Esophagus muscularis mucosa (tissue), 3 donors: ENCODE data around the gene TJAP1.

Experiments
- POLR2AphosphoS5 ChIP-seq, 2 donors: sonication (generic); formaldehyde crosslinking; IDR thresholded peaks; one replicate each; pipeline ENCODE4 v1.6.1; 2017; ENCODE audit warnings: antibody characterized with exemption in 2 of 2
- TF ChIP-seq, protein P1 (sequence below), 3 experiments: fragments of 200-600 bp in 2 of 3; fragments of 450-650 bp in 1 of 3; sonication (generic) in 2 of 3; IDR thresholded peaks; one replicate each; pipeline ENCODE4 v1.5.1; 2017 to 2019; ENCODE audit warnings: antibody characterized with exemption in 3 of 3, mild to moderate bottlenecking in 2 of 3, moderate library complexity in 1 of 3

DNA sequence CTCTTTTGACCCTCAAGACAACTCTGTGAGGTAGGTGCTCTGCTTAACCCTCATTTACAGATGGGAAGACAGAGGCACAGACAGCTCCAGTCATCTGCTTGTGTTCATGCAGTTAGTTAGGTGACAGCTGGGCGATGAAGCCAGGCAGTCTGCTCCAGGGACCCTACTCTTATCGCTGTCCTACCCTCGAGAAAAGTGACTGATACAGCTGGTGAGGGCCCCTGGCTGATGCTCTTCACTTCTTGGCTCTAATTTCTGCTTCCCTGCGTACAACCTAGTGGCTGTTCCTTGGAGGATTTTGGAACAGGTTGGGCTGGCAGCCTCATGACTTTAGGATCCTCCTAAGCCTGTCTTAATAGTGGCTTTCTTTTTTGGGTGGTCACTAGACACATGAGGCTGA is 9.1 kb upstream of the TJAP1 start:
- TF ChIP-seq, protein P1, sequence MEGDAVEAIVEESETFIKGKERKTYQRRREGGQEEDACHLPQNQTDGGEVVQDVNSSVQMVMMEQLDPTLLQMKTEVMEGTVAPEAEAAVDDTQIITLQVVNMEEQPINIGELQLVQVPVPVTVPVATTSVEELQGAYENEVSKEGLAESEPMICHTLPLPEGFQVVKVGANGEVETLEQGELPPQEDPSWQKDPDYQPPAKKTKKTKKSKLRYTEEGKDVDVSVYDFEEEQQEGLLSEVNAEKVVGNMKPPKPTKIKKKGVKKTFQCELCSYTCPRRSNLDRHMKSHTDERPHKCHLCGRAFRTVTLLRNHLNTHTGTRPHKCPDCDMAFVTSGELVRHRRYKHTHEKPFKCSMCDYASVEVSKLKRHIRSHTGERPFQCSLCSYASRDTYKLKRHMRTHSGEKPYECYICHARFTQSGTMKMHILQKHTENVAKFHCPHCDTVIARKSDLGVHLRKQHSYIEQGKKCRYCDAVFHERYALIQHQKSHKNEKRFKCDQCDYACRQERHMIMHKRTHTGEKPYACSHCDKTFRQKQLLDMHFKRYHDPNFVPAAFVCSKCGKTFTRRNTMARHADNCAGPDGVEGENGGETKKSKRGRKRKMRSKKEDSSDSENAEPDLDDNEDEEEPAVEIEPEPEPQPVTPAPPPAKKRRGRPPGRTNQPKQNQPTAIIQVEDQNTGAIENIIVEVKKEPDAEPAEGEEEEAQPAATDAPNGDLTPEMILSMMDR (IDR thresholded peaks at IDR 0.05): no peak
- no peak for TF ChIP-seq POLR2AphosphoS5 (IDR thresholded peaks at IDR 0.05)
